Diencephalon (tissue), 1 donor: ENCODE data around the gene SAV1. TPM values are rescaled to one million over a fixed set of nuclear protein-coding genes. Genes with fewer than 3 reads are reported as not detected.

Source experiments
- small RNA-seq: library from RNA; depleted of rRNA; stranded (forward); fragments of <200 nt; gene quantifications from one replicate; pipeline ENCODE3, GENCODE V24; 2014
- total RNA-seq: library from RNA; depleted of rRNA; stranded (reverse); fragments of >200 nt; gene quantifications from one replicate; pipeline ENCODE4 v1.2.3, GENCODE V29; 2014

The SAV1 gene
- 20.8 TPM for total RNA-seq

GRCh38 chr14:50667996-50668825 is at the start of gene SAV1:
Gene SAV1, minus strand, starts transcription at chr14:50668306. Its CDS starts 339 bp downstream, at chr14:50667967.

Small RNA genes lying within 50 kb of the gene (small RNA-seq; reads per million reads assigned to genes)
- not detected for gene RN7SL452P

Other genes starting within 250 kb of the SAV1 start
- gene MAP4K5, start 135.7 kb downstream of the SAV1 start, total RNA-seq, result 73.4 TPM
- gene ATL1, start 108.2 kb downstream of the SAV1 start, total RNA-seq, result 128 TPM
- gene NIN, start 162.9 kb upstream of the SAV1 start, total RNA-seq, result 31.8 TPM
- 2.1 TPM for gene ABHD12B, start 203.7 kb upstream of the SAV1 start, total RNA-seq